GM21576 (cell line): ENCODE data around the gene XRCC3.

ENCODE experiments used
- ATAC-seq: cut with Tn5 transposase; IDR thresholded peaks from one replicate; pipeline ENCODE4 v1.9.1; 2021; ENCODE audit warnings: mild to moderate bottlenecking, moderate library complexity; ENCODE audit not compliant: unreplicated experiment

XRCC3 gene

DNA sequence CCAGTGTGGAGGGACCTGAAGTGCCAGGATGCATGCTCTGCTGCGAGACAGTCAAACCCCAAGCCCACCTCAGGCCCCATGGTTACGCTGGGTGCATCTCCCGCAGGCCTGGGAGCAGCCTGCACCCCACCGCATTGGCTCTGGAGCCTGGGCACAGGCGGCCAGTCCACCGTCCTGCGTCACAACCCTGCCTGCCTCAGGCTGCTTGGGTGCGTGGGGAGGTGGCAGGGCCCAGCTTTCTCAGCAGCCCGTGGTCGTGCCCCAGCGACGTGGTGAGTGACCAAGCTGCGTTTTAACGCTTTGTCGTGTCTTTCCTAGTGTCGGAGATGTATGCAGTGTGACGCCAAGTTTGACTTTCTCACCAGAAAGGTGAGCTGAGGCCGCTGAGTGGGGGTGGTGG lies 11.2 kb upstream of the XRCC3 start:
- ATAC-seq: no peak

DNA sequence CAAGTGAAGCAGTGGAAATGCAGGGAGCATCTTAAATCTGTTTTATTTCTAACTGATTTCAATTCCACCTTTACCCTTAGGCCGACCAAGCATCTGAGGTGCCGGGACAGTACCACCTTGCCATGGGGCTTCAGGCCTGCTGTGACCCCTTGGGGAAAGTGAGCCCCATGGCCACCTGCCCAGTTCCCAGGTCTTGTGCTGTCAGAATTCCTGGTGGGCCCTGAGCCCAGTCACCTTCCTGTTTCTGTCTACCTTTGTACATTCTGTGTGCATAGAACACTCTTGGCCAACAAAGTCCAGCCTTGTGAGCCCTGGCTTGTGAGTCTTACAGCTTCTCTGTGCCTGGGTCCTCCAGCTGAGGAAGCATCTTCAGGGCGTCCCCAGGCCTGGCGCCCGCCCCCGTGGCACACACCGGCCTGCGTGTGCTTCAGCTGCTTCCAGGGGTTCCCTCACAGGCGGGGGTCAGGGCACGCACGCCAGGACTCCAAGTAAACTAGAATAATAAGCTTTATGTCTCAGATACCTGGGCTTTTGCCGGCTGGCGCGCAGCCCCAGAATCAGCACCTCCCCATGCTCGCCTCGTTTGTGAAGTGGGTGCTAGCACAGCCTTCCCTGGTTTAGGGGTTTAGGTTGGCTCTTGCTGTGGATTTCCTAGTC lies 10.6 kb upstream of the XRCC3 start:
- no peak for ATAC-seq

DNA sequence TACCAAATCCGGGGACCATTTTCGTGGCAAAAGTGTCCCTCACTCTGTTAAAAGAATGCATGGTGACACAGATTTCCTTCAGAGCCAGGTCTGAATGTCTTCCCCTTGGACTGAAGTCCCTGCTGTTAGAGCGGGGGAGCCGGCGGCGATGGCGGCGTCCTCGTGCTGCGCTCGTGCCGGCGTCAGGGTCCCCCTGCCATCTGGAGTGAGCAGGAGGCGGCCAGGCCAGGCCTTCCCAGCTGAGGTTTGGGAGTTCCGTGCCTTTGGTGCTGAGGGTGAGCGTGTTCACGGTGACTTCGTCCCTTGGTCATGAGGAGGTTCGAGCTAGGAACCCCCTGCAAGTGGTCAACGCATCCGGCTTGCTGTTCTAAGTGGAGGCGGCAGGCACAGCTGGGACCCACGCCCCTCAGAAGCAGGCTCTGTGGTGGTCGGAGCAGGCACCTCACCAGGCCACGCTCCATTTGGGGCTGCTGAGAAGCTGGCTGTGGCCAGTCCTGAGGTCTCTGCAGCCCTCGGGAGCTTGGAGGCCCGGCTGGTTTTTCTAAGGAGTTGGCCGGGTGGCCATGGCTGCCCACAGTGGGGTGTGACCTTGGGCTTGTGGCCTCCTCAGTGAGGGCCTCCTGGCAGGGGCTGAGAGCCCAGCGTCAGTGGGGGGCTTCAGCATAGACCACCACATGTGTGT lies 9.9 kb upstream of the XRCC3 start:
- ATAC-seq: no peak

DNA sequence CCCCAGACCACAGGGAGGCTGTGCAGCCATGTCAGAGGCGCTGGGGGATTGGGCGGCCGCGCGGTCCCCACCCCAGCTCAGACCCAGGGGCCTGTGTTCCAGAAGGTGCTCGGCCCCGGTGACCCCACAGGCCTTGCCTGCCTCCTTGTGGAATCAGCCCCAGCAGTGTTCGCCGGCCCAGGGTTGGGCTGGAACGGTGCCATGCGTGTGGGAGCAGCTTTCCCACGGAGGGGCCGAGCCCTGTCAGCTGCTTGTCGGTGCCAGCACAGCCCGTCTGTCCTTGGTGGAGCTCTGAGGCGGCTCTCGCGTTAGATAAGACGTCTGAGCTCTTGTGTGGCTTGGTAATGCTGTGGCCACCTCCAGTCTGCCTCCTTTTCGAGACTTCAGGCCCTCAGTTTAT lies 8.9 kb upstream of the XRCC3 start:
- no peak for ATAC-seq

DNA sequence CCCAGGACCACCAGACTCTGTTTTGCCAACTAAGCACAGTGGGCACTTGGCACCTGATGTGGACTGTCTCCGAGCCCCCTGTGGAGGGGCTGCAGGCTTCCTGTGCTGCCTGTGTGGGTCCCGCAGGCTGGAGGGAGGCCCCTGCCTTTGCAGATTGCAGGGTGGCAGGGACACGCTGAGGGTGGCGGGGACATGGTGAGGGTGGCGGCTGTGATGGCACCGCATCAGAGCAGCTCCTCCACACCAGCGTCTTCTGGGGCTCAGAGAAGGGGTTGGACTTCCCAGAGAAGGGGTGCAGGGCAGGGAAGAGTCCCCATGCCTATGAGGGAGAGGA lies 8.5 kb upstream of the XRCC3 start:
- ATAC-seq: no peak

DNA sequence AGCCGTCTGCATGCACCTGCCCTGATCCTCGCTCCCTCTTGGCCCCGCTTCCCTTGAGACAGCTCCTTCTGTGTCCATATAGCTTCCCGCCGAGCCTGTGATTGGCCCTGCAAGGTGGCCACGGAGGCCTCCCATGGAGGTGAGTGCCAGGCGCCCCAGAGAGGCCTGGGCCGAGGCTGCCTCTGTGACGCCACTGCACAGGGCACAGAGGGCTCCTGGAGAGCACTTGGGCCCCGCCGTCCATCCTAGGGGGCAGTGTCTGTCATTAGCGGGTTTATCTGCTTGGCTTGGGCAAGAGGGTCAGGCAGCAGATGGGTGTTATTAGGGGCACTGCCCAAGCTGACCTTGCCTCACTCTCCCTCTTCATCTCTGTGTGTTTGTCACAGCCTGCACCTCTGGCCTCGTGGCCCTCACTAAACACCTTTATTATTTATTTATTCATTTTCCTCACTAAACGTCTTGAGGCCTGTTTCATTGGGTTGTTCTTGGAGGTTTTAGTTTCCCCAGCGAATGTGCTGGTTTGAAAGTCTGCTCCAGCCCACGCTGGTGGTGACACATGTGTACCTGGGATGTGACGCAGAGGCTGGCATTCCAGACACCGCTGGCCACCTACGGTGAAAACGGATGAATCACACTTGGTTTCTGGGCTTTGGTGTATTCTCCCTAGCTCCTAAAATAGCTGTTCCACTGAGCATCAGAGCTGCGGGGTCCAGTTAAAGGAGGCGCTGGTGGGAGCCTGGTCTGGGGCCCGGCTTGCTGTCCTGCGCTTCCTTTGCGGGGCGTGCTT lies 6.3 kb upstream of the XRCC3 start:
- no peak for ATAC-seq

DNA sequence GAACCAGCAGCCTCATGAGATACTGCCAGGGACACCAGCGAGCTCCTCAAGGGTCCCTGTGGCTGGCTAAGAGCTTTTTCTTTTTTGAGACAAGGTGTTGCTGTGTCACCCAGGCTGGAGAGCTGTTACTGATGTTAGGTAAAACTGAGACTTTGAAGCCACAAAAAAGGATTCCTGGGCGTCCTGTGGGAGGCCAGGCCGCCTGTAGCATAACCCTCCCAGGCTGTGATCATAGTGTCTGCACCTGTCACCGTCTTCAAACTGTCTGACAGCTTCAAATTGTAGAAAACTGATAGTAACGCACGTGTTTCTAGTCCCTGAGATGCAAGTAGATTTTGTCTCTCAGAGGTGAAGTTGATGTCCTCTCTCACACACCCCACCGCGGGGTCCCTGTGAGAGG lies 4.5 kb upstream of the XRCC3 start:
- no peak for ATAC-seq

DNA sequence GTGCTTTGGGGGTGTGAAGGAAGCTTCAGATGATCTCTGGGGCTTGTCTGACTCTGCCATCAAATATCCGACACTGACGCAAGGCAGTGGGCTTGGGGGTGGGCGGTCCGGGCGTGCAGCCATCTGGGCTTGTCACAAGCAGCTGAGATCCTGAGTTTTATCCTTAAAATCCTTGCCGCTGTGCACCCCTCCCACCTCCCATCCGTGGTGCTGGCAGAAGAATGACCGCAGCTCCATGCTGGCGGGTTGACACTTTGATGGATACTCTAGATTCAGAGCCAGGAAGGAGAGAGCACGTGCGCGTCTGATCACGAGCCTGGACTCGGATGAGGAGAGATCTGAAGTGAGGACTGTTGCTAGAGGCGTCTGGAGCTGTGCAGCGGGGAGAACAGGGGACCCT lies 3.3 kb upstream of the XRCC3 start:
- ATAC-seq: no peak

DNA sequence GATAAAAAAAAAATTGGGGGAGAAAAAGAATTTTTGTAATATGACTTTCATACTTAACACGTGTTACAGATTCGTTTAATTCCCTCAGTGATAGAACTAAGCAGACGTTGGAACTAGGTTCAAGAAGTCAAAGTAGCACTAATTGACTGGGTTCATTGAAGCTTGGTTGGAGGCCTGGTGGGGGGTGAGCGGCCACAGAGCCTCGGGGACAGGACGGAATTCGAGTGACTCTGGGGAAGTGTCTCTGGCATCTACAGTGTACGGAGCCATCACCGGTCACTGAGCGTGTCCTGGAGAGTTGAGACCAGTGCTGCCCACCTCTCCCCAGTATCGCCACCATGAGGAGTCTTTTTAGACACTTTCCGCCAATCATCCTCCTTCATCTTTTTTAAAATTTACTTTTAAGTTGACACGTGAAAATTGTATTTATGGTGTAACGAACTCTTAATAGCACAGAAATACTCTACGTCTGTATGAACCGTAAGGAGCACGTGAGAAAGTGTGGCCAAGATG lies 1.7 kb upstream of the XRCC3 start:
- ATAC-seq: no peak

DNA sequence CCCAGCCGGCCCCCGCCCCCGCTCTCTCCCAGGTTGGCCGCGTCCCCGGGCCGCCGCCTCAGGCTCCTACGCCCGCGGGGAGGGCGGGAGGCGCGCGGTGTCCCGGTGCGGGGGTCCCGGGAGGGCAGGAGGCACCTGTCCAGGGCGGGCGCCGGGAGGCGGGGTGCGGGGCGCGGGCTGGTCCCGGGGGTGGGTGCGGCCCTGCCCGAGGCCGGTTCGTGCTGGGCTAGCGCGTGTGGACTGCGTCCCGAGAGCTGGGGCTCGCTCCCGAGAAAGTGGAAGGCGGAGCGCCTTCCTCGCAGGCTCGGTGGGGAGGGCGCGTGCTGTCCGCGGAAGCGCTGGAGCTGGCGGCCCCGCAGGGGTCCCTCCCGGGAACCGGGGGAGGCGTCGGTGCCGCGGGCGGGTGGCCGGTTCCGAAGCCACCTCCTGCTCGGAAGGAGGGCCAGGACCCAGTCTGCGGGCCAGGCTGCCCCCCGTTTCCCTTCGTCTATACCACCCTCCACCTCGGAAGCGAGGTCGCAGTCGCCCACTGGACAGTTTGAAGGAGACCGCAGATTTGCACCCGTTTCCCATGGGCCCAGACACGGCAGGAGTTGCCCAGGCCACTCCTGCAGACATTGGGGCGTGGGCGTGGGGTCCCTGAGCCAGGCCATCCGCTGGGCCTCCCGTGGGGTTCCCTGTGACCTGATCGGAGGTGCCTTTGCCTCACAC lies 995 bp upstream of the XRCC3 start:
- no peak for ATAC-seq

DNA sequence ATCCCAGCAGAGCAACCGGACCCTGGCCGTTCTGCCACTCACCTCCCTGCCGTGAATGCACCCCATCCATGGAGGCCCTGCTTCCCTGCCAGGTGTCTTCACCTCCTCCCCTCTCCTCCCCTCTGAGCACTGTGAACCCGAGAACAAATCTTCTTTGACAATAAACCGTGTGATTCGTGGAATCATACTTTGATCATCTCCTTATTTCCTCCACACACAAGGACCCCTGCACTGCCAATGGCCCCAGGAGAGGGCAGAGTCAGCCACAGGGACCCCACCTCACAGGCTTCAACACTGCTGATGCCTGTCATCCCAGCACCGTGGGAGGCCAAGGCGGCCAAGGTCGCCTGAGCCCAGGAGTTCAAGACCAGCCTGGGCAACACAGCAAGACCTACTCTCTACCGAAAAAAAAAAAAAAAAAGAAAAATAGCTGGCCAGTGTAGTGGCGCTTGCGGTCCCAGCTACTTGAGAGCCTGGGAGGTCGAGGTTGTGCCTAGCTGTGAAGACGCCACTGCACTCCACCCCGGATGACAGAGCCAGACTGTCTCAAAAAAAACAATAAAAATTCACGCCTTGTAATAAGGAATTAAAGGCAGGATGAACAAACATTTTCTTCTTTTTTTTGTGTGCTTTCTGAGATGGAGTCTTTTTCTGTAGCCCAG lies 1.1 kb downstream of the XRCC3 start:
- ATAC-seq: no peak

DNA sequence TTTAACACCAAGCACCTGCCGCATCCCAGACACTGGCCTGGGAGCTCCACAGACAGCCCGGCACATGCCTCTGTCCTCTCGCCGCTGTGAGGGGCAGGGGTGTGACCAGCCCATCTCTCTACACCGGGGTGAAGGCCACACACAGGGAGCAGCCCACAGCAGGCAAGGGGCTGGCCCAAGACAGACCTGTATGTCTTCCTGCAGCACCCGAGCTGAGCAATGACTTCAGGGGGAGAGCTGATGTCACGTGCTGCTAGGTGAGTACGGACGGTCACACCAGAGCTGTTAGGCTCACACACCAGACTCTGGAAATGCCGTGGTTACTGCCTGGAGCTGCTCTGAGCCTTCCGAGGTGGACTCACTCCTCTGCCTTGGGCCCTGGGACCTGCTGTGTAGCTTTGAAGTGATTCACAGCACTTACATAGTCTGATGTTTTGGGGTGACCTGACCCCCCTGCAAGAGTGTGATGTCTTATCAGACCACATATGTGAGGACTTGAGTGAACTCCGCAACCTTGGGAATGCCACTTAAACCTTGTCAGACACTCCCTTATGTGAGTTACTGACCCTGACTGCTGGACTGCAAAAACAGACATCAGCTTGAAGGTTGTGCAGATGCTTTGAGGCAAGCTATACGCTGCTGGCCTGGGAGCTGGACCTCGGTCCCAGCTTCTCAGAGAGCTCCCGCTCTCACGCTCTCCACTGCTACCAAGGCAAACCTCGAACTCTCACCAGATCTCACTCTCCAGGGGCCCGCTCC lies 1.8 kb downstream of the XRCC3 start:
- ATAC-seq: no peak

DNA sequence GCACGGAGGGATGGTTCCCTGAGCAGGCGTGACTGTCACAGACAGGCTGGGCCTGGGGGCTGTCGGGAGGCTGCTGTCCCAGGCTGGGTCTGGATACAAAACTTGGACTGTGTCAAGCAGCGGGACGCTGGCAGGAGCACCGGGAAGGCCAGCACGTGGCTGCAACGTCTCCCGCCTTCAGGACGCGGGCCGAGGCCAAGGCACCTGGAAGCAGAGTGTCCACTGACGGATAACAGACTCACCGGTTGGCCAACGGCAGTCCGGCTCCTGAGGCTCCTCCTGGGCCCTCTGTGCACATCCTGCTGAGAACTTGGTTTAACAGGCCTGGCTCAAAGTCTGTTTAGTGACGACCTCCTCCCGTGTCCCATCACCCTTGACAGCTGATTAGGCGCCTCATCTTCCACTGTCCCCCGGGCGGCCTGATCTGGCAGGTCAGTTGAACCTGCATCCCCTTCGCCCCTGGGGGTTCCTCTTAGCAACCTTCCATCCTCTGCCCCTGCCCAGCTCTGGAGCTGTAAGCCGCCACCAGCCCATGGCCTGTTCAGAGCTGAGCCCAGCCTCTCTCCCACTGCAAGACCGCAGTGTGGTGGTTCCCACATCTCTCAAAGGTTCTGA lies 2.5 kb downstream of the XRCC3 start:
- no peak for ATAC-seq

DNA sequence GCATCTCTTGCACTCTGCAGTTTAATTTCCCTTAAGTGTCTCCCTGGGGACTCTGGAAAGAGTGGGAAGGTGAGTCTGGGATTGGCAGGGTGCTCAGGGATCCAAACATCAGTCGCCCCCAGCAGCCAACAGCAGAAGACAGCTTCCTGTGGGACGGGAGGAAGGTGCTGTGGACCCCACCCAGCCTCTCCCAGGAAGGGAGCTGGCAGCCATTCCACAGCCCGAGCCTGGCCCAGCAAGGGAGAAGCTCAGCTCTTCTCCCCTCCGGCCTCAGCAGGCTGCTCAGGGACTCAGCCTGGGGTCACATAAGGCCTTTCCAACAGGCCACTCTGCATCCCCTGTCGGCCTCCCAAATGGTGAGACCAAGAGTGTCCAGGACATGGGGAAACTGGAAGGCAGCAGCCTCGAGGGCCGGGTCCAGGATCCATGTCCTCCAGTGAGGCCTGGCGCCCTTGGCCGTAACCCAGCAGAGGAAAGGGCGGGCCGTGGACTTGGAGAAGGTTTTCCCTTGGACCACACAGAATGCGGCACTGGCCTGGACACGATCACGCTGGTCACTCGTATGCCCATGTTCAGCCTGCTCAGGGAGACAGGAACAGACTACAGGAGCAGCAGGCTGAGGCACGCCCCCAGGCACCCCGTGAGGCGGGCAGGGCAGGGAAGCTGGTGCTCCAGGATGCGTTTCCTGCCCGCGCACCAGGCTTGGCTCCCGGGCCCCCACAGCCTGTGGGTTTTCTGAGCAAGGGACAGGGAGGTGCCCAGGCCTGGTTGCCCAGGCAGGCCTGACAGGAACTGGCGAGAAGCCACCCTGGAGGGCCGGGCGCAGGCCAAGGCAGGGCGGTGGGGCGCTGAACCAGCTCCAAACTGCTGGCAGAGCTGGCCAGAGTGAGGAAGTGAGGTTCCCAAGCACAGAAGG lies 3.5 kb downstream of the XRCC3 start:
- no peak for ATAC-seq

DNA sequence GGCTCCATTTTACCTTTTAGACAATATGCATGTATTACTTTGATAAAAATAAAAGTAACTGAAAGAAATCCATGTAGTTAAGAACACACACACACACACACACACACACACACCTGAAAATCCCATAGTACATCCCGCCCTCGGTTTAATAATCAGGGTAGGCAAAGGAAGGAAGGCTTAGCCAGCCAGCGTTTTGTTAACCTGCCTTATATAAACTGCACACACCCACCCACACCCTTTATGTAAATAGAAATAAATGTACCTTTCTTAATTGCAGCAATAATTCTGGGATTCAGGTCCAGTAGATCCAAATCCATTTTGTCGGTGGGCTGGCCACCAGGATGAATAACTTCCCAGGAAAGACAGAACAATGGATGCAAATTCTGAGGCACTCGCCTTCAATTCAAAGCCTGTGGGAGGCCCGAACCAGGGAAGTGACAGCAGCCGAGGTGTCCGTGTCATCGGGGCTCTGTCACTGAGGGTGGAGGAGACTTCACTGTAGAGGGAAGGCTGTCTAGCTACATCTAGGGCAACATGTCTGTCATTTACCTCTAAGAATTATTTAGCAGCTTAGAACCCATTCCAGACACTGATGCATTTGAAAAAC lies 4.4 kb downstream of the XRCC3 start:
- no peak for ATAC-seq

DNA sequence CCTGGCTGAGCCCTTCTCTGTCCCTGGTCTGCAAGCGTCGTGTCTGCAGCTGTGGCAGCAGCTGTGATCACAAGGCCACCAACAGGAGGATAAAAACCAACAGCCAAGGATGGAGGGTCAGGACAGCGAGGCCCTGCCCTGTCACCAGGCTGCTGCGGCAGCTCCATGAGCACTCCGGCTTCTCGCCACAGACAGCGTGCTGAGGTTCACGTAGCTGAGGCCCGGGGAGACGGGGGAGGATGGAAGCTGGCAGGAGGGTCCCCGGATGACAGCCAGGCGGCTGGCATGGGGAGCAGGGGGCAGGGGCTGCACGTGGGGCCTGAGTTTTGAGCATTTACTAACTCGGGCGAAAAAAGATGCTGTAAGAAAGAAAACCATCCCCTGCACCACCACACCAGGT lies 5.4 kb downstream of the XRCC3 start:
- no peak for ATAC-seq

DNA sequence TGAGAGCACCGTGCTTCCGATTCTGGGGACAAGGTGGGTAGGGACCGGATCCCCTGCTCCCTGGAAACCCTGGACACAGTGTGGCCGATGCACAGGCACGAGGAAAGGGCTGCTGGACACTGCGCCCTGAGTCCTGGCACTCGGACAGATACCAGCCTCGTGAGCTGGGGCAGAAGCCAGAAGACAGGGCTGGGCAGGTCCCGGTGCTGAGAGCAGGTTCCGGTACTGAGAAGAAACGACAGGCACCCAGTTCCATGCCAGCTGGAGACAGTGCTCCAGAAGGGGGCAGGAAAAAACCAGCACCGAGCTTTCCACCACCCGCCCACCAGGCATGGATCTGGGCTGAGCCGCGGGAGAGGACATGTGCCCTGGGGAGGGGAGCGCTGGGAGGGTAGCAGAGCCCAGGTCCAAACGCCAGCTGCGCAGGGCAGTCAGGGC lies 6.5 kb downstream of the XRCC3 start:
- ATAC-seq: no peak
